ENCODE data around the gene KIF27. TPM values are rescaled to one million over a fixed set of nuclear protein-coding genes. Genes with fewer than 3 reads are reported as not detected.

The KIF27 gene
- total and polyA plus RNA-seq, 8 donors: 0.46 to 21.0 (median 2.6) TPM

GRCh38 chr9:83932851-83933250, 11.6 kb upstream of the KIF27 start:
- DNase-seq: no peak
- Histone ChIP-seq H3K27me3 (no peaks in the 10 kb centered on the region), H3K4me3 (no peak overlapping the region), H3K4me1 (peaks cover 8 to 18% (median 15%) of the 10 kb centered on the region in 4 donors), H3K9me3 (no peaks in the 10 kb centered on the region), H3K36me3 (no peaks in the 10 kb centered on the region), H3K27ac (no peak overlapping the region)
- intact Hi-C loops (cut with DNase I; ENCODE audit: low total_unique reads): no loop called here
- TF ChIP-seq EP300 (IDR thresholded peaks at IDR 0.05) (no peak), POLR2AphosphoS5 (IDR thresholded peaks at IDR 0.05) (no peak), POLR2A (IDR thresholded peaks at IDR 0.05) (no peak), CTCF (IDR thresholded peaks at IDR 0.05) (no peak)
- WGBS, 5 donors: 84 to 94% (median 91%) methylated on average over 5 of the region's 5 CpGs

- no peak for TF ChIP-seq POLR2AphosphoS5 (IDR thresholded peaks at IDR 0.05)
- no peak for TF ChIP-seq EP300 (IDR thresholded peaks at IDR 0.05)
- TF ChIP-seq POLR2A (IDR thresholded peaks at IDR 0.05): no peak
- no peak for TF ChIP-seq CTCF (IDR thresholded peaks at IDR 0.05)
- intact Hi-C loops (cut with DNase I; ENCODE audit: low total_unique reads): no loop called here
- no peaks in the 10 kb centered on the region for H3K9me3 ChIP-seq
- 75 to 97% (median 91%) methylated on average over 2 of the region's 2 CpGs for WGBS, 5 donors
- H3K36me3 ChIP-seq: no peaks in the 10 kb centered on the region
- H3K27ac ChIP-seq: no peak overlapping the region
- H3K27me3 ChIP-seq: no peaks in the 10 kb centered on the region
- DNase-seq: no peak
- H3K4me1 ChIP-seq: peaks cover 8 to 18% (median 15%) of the 10 kb centered on the region in 4 donors
- no peak overlapping the region for H3K4me3 ChIP-seq
Observed at GRCh38 chr9:83932011-83932410, 10.8 kb upstream of the KIF27 start.

- Histone ChIP-seq H3K36me3 (no peaks in the 10 kb centered on the region), H3K4me3 (no peak overlapping the region), H3K27ac (no peak overlapping the region), H3K9me3 (no peaks in the 10 kb centered on the region), H3K27me3 (no peaks in the 10 kb centered on the region), H3K4me1 (peaks cover 8 to 18% (median 15%) of the 10 kb centered on the region in 4 donors)
- no peak for TF ChIP-seq CTCF (IDR thresholded peaks at IDR 0.05)
- TF ChIP-seq EP300 (IDR thresholded peaks at IDR 0.05): no peak
- no peak for TF ChIP-seq POLR2A (IDR thresholded peaks at IDR 0.05)
- TF ChIP-seq POLR2AphosphoS5 (IDR thresholded peaks at IDR 0.05): no peak
- DNase-seq: no peak
- intact Hi-C loops (cut with DNase I; ENCODE audit: low total_unique reads): no loop called here
- 86 to 89% (median 86%) methylated on average over 5 of the region's 5 CpGs for WGBS, 5 donors
Observed at GRCh38 chr9:83930881-83931280, 9.6 kb upstream of the KIF27 start.

- 35 to 95% (median 83%) methylated on average over 1 of the region's 1 CpG for WGBS, 5 donors
- H3K27ac ChIP-seq: no peak overlapping the region
- no peak for TF ChIP-seq CTCF (IDR thresholded peaks at IDR 0.05)
- TF ChIP-seq POLR2A (IDR thresholded peaks at IDR 0.05): no peak
- TF ChIP-seq POLR2AphosphoS5 (IDR thresholded peaks at IDR 0.05): no peak
- no peak for TF ChIP-seq EP300 (IDR thresholded peaks at IDR 0.05)
- intact Hi-C loops (cut with DNase I; ENCODE audit: low total_unique reads): no loop called here
- H3K27me3 ChIP-seq: no peaks in the 10 kb centered on the region
- H3K9me3 ChIP-seq: no peaks in the 10 kb centered on the region
- H3K36me3 ChIP-seq: no peaks in the 10 kb centered on the region
- no peaks in the 10 kb centered on the region for H3K4me1 ChIP-seq
- no peak for DNase-seq
- no peak overlapping the region for H3K4me3 ChIP-seq
Observed at GRCh38 chr9:83927591-83927990, 6.4 kb upstream of the KIF27 start.

Measured in stomach (tissue), 9 donors.